Erythroblast (primary cell): ENCODE results near the gene CHCHD3.

Experiments used
- GATA1 ChIP-seq: IDR thresholded peaks from 2 replicates; pipeline ENCODE4 v1.6.1; 2011; ENCODE audit warnings: low read depth, mild to moderate bottlenecking, control low read depth, low read length, moderate library complexity
- POLR2A ChIP-seq: IDR thresholded peaks from 2 replicates; pipeline ENCODE4 v1.6.1; 2011; ENCODE audit warnings: mild to moderate bottlenecking, low read length

- no peak for TF ChIP-seq POLR2A
- no peak for TF ChIP-seq GATA1
These were observed 245.1 kb downstream of the CHCHD3 start for GRCh38 chr7:132836746-132837145.
